ENCODE measurements around the gene FSTL4. TPM values are rescaled to one million over a fixed set of nuclear protein-coding genes. Genes with fewer than 3 reads are reported as not detected.

Gene FSTL4
- total RNA-seq, 1 donor from 2014 or later, result 0.21 TPM

GRCh38 chr5:133240425-133241091, 371.8 kb downstream of the FSTL4 start:
- DNase-seq (ENCODE audit: low spot score), result no peak
- H3K27ac Mint-ChIP-seq (ENCODE audit: unreplicated experiment), result no peak overlapping the region
- no peaks in the 10 kb centered on the region for H3K36me3 Mint-ChIP-seq (ENCODE audit: low read depth, unreplicated experiment)
- H3K27me3 Mint-ChIP-seq (ENCODE audit: unreplicated experiment), result peaks cover 4% of the 10 kb centered on the region
- peaks cover 17% of the 10 kb centered on the region for H3K4me1 Mint-ChIP-seq (ENCODE audit: unreplicated experiment)
- no peak overlapping the region for H3K4me3 Mint-ChIP-seq (ENCODE audit: unreplicated experiment)
- TF ChIP-seq CTCF (IDR thresholded peaks at IDR 0.05; ENCODE audit: unreplicated experiment), result no peak
- peaks cover 3% of the 10 kb centered on the region for H3K9me3 Mint-ChIP-seq (ENCODE audit: unreplicated experiment)

- Mint-ChIP-seq H3K36me3 (ENCODE audit: low read depth, unreplicated experiment) (no peaks in the 10 kb centered on the region), H3K4me3 (ENCODE audit: unreplicated experiment) (no peak overlapping the region), H3K4me1 (ENCODE audit: unreplicated experiment) (peaks cover 10% of the 10 kb centered on the region), H3K27ac (ENCODE audit: unreplicated experiment) (no peak overlapping the region), H3K27me3 (ENCODE audit: unreplicated experiment) (peaks cover 5% of the 10 kb centered on the region), H3K9me3 (ENCODE audit: unreplicated experiment) (peaks cover 3% of the 10 kb centered on the region)
- no peak for DNase-seq (ENCODE audit: low spot score)
- no peak for TF ChIP-seq CTCF (IDR thresholded peaks at IDR 0.05; ENCODE audit: unreplicated experiment)
Measured at GRCh38 chr5:133238426-133239205, 373.7 kb downstream of the FSTL4 start.

GRCh38 chr5:133236976-133237375, 375.4 kb downstream of the FSTL4 start:
- H3K36me3 Mint-ChIP-seq (ENCODE audit: low read depth, unreplicated experiment), result no peaks in the 10 kb centered on the region
- peaks cover 3% of the 10 kb centered on the region for H3K27me3 Mint-ChIP-seq (ENCODE audit: unreplicated experiment)
- no peak overlapping the region for H3K27ac Mint-ChIP-seq (ENCODE audit: unreplicated experiment)
- no peak for DNase-seq (ENCODE audit: low spot score)
- H3K4me1 Mint-ChIP-seq (ENCODE audit: unreplicated experiment), result peaks cover 2% of the 10 kb centered on the region
- no peak for TF ChIP-seq CTCF (IDR thresholded peaks at IDR 0.05; ENCODE audit: unreplicated experiment)
- no peak overlapping the region for H3K4me3 Mint-ChIP-seq (ENCODE audit: unreplicated experiment)
- H3K9me3 Mint-ChIP-seq (ENCODE audit: unreplicated experiment), result peaks cover 3% of the 10 kb centered on the region

- Mint-ChIP-seq H3K4me1 (ENCODE audit: unreplicated experiment) (peaks cover 2% of the 10 kb centered on the region), H3K27me3 (ENCODE audit: unreplicated experiment) (peaks cover 3% of the 10 kb centered on the region), H3K36me3 (ENCODE audit: low read depth, unreplicated experiment) (no peaks in the 10 kb centered on the region), H3K27ac (ENCODE audit: unreplicated experiment) (no peak overlapping the region), H3K4me3 (ENCODE audit: unreplicated experiment) (no peak overlapping the region), H3K9me3 (ENCODE audit: unreplicated experiment) (peaks cover 3% of the 10 kb centered on the region)
- DNase-seq (ENCODE audit: low spot score), result no peak
- no peak for TF ChIP-seq CTCF (IDR thresholded peaks at IDR 0.05; ENCODE audit: unreplicated experiment)
Measured at GRCh38 chr5:133236541-133236951, 375.8 kb downstream of the FSTL4 start.
